HL-60 (cell line): Measurements from ENCODE around the gene DPP10.

Source experiments
- DNase-seq, 2 experiments: peaks; one replicate each; pipeline ENCODE4 v3.0.0-alpha.2; 2010 to 2020; ENCODE audit warnings: low read depth in 1 of 2, low spot score in 1 of 2
- H3K27ac ChIP-seq: fragments of 250-450 bp; sonication (Bioruptor Pico); replicated peaks from 2 replicates; pipeline ENCODE4 v1.5.1; 2020; ENCODE audit warnings: mild to moderate bottlenecking, moderate library complexity
- H3K27me3 ChIP-seq: fragments of 250-450 bp; sonication (Bioruptor Pico); 2 replicates; pipeline ENCODE4 v1.5.1; 2021; ENCODE audit warnings: mild to moderate bottlenecking, moderate library complexity; ENCODE audit not compliant: insufficient read depth, poor library complexity, severe bottlenecking
- H3K4me3 ChIP-seq: replicated peaks from 2 replicates; pipeline ENCODE4 v1.5.1; 2011; ENCODE audit warnings: mild to moderate bottlenecking, control low read depth, low read length; ENCODE audit not compliant: insufficient read depth
- CTCF ChIP-seq: IDR thresholded peaks from one replicate; pipeline ENCODE4 v1.5.1; 2011; ENCODE audit warnings: low read length, control low read depth, inconsistent platforms; ENCODE audit not compliant: insufficient read depth
- GABPA ChIP-seq: IDR thresholded peaks from 2 replicates; pipeline ENCODE4 v1.6.1; 2012; ENCODE audit warnings: low read depth
- POLR2AphosphoS5 ChIP-seq: IDR thresholded peaks from 2 replicates; pipeline ENCODE4 v1.6.1; 2012; ENCODE audit warnings: low read depth
- REST ChIP-seq: IDR thresholded peaks from 2 replicates; pipeline ENCODE4 v1.6.1; 2012; ENCODE audit warnings: low read depth; ENCODE audit not compliant: insufficient replicate concordance
- SPI1 ChIP-seq: IDR thresholded peaks from 2 replicates; pipeline ENCODE4 v1.6.1; 2012; ENCODE audit warnings: low read depth, mild to moderate bottlenecking, borderline replicate concordance

Gene DPP10

GRCh38 chr2:114698520-114698919 is 256.1 kb downstream of the DPP10 start:
- no peak overlapping the region for H3K4me3 ChIP-seq
- no peak for TF ChIP-seq REST
- no peak for TF ChIP-seq CTCF
- TF ChIP-seq POLR2AphosphoS5, result no peak
- no peak for TF ChIP-seq SPI1
- TF ChIP-seq GABPA, result no peak
- no peak for DNase-seq
- H3K27ac ChIP-seq, result no peak overlapping the region
- no peaks in the 10 kb centered on the region for H3K27me3 ChIP-seq

- no peak for TF ChIP-seq GABPA
- no peak for TF ChIP-seq SPI1
- no peak for TF ChIP-seq REST
- no peak for TF ChIP-seq POLR2AphosphoS5
- TF ChIP-seq CTCF, result no peak
- Histone ChIP-seq H3K27me3 (no peaks in the 10 kb centered on the region), H3K27ac (no peak overlapping the region), H3K4me3 (no peak overlapping the region)
- no peak for DNase-seq
These were observed 257.0 kb downstream of the DPP10 start for GRCh38 chr2:114699423-114699944.

DNA sequence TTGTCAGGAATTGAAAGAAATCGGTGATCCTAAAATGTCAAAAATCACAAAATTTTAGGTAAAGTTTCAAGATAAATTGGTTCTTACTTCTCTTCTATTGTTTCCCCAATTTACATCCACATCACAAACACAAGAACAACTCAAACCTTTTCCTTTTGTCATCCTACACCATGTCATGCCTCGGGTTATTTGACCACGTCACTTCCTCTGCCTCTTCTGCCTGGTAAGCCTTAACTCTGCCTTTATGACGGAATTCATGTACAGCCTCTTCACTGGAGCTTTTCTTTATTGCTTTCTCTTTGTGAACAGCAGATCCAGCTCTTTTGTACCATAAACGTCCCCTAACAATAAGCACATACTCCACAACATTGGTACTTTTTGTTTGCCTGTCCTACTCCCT is 258.0 kb downstream of the DPP10 start:
- no peak for DNase-seq
- no peaks in the 10 kb centered on the region for H3K27me3 ChIP-seq

More for the DNA sequence above, 258.0 kb downstream of the DPP10 start:
- no peak overlapping the region for H3K27ac ChIP-seq
- no peak overlapping the region for H3K4me3 ChIP-seq
- no peak for TF ChIP-seq SPI1
- no peak for TF ChIP-seq GABPA
- TF ChIP-seq REST, result no peak
- no peak for TF ChIP-seq CTCF
- no peak for TF ChIP-seq POLR2AphosphoS5
